HG02678 (cell line): Measurements from ENCODE around the gene PGK2.

Source experiments
- ATAC-seq: cut with Tn5 transposase; IDR thresholded peaks from one replicate; pipeline ENCODE4 v1.9.1; 2021; ENCODE audit warnings: mild to moderate bottlenecking, moderate library complexity; ENCODE audit not compliant: unreplicated experiment

PGK2 gene

DNA sequence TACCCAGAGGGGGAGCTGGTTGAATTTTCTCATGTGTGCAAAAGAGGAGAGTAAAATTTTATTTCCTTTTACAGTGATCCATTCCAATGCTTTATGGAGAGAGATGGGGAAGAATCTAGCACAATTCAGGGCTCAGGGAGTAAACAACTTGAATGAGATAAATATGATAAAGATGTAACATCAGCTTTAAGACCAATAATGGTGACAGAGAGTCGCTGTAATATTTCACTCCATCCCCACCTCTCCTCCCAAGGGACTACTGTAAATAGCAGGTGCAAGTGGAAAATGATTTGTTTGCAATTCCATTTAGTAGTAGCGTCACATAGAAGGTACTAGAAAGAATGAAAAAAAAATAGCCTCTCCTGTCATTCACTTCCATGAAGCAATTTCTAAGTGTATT is 47.7 kb downstream of the PGK2 start:
- no peak for ATAC-seq

DNA sequence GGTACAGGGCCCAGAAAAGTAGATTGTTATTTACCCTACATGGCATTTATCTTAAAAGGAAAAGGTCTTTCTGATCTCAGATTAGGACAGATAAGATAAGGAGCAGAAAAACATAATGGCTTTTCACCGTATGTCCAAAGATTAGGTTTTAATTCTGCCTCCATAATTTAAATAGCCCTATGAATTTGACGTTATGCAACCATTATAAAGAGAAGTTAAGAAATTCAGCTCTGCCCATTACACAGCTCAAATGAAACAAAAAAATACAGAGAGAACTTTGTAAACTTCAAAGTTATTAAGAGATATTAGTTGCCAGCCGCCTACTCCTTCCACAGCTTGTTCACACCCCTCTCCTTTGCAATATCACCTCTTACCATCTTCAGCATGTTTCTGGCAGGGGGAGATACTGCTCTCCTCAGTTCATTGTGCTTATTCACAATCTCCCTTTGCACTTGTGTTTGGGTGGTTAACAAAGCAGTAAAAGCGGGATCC is 51.0 kb downstream of the PGK2 start:
- no peak for ATAC-seq
